ENCODE measurements around the gene OPCML.

DNA sequence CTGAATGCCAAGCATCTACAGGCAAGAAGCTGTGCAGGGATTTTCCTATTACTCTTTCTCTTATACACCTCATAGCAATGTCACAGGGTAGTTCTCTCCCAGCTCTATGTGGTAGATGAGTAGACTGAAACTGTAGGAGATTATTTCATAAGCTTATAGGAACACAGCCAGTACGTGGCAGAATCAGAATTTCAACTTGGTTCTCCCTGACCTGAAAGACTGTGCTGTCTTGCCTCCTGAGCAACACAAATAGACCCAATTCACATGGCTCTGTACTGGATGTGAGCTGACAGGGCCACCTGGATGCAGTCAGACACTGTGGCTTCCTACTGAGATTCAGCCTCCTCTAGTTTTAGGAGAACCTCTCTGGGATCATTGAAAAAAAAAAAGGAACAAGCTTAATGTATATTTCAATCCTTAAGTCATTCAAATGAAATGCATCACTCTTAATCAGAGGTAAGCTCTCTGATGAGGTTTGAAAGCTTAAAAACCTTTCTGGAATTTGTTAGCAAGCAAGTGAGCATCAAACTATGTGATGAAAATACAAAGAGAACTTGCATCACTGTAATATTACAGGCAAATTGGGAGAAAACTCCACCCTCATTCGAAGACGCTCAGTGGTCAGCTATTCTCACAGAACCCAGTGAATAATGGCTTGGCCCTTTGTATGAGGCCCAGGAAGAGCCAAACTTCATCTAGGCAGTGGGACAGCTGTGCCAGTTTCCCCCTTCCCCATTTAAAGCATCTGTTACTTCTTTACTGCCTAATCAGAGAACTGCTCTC lies 1122.5 kb downstream of the OPCML start:
- TF ChIP-seq, protein P1, sequence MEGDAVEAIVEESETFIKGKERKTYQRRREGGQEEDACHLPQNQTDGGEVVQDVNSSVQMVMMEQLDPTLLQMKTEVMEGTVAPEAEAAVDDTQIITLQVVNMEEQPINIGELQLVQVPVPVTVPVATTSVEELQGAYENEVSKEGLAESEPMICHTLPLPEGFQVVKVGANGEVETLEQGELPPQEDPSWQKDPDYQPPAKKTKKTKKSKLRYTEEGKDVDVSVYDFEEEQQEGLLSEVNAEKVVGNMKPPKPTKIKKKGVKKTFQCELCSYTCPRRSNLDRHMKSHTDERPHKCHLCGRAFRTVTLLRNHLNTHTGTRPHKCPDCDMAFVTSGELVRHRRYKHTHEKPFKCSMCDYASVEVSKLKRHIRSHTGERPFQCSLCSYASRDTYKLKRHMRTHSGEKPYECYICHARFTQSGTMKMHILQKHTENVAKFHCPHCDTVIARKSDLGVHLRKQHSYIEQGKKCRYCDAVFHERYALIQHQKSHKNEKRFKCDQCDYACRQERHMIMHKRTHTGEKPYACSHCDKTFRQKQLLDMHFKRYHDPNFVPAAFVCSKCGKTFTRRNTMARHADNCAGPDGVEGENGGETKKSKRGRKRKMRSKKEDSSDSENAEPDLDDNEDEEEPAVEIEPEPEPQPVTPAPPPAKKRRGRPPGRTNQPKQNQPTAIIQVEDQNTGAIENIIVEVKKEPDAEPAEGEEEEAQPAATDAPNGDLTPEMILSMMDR (conservative IDR thresholded peaks at IDR 0.05; ENCODE audit: low read length): no peak
- TF ChIP-seq EZH2phosphoT487 (IDR thresholded peaks at IDR 0.05; ENCODE audit: borderline replicate concordance): no peak
